NCI-H1092 treated with DMSO at 0.1 percent for 48 hours (cell line): ENCODE results near the gene ELOB.

ENCODE experiments used
- DNase-seq: peaks from one replicate; lab custom pipeline; 2025; lab: John Stamatoyannopoulos, UW

The ELOB gene

DNA sequence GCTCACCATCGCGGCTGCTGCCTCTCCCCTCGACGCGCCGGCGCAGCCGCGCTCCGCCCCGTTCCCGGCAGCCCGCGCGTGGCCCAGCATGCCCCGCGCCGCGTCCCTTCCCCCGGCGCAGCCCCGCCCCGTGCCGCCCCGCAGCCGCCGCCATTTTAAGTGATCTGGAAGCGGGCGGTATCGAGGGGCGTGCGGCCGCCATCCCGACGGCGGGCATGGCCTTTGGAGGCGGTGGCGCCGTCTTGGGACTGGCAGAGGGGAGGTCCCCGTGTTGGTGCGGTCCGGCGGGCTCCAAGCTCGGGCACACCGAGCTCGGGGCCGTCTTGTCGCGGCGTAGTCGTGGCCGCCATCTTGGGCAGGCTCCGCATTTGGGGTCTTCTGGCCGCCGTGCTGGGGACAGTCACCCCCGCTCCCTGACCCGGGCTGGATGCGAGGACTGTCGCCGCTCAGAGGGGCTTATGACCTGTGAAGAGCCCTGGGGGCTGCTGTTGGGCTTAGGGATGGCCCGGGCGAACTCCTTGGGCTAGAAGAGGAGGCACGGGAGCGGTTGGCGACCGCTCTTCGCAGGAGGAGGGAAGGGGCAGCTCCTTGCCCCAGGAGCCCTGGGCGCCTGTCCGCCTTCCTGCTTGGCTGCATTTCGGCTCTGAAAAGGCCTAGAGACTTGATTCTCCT, at the start of gene ELOB:
ELOB (minus strand) TSS at position 50 of the 672 bp plus-strand sequence; CDS start at position 9, 41 bp downstream.
- peak; percentile 82 for DNase-seq

DNA sequence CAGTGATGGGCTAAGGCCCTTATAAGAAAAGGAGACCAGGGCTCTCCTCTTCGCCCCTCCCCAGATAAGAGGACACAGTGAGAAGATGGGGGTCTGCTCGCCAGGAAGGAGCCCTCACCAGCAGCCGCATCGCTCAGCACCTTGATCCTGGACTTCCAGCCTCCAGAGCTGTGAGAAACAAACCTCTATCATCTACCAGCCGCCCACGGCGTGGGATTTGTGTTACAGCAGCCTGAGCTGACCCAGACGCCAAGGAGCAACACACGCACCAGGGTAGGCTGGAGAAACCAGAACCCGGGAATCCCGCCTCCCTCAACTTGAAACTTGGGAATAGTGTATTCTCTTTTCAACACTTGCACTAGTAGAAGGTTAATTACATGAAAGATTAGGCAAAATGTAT, 48.8 kb upstream of the ELOB start:
- no peak for DNase-seq

DNA sequence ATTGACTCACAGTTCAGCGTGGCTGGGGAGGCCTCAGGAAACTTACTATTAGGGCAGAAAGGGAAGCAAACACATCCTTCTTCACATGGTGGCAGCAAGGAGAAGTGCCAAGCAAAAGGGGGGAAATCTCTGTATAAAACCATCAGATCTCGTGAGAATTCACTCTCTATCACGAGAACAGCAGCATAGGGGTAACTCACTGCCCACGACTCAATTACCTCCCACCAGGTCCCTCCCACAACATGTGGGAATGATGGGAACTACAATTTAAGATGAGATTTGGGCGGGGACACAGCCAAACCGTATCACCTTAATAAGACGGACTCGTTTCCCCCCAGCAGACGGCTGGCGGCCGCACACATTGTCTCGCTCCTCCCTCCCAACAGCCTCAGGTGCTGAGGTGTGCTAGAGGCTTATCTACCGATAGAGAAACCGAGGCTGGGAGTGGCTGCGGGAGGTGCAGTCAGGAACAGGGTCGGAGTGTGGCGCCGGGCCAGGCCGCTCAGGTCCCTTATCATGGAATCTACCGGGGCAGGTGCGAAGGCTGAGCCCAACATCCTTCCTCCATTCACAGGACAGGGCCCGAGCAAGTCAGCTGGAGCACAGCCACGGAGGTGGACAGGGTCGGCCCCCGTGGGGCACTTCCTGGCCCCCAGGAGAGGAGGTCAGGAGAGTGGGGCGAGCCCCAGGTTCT, 48.1 kb upstream of the ELOB start:
- DNase-seq, result no peak

DNA sequence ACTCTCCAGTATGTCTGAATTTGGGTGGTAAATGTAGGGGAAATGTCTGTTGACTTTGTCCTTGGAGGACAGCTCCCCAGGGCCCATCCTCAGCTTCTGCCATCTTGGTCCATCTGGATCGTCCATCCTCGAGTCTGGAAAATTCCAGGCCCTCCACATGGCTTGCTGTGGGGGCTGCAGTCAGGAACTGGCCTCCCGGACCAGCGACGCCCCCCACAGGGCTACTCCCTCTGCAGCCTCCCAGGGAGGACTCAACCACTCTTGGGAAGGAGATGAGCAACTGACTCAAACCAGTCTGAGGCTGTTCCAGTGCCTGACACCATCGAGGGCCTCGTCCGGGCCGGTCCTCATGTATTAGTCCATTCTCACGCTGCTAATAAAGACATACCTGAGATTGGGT, 47.5 kb upstream of the ELOB start:
- no peak for DNase-seq

DNA sequence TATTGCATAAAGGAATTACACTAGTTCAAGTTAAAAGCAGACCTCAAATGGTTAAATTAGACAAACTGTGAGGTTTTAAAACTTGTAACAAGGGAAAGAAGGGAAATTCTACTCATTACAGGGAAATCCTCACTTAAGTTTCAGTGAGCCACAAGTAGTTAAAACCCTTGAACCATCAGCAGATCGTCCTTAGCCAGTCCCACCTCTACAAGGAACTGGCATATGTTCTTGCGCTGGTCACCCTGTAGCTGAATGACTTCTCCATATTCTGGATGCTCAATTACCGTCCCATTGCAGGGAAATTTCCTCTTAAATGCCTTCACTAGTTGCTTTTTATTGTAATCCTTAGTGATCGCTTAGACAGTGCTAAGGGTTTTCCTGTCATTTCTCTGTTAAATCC, 45.4 kb upstream of the ELOB start:
- DNase-seq, result no peak

GRCh38 chr16:2822158-2822495, 45.0 kb upstream of the ELOB start:
- no peak for DNase-seq

DNA sequence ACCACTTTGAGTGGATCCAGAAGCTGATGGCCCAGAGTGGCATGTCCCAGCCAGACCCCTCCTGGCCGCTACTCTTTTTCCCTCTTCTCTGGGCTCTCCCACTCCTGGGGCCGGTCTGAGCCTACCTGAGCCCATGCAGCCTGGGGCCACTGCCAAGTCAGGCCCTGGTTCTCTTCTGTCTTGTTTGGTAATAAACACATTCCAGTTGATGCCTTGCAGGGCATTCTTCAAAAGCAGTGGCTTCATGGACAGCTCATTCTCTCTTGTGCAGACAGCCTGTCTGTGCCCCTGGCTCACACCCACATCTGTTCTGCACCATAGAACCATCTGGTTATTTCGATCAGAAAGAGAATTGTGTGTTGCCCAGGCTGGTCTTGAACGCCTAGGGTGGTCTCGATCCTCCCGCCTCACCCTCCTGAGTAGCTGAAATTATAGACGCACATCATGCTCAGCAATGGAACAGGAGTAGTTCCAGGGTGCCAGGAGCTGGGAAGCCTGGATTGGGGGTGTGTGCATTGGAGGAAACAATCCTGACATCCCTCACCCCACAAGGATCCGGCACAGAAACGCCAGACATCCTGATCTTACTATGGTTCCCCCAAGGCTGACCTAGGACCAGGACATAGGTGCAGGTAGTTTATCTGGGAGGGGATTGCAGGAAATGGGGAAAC, 44.5 kb upstream of the ELOB start:
- no peak for DNase-seq

DNA sequence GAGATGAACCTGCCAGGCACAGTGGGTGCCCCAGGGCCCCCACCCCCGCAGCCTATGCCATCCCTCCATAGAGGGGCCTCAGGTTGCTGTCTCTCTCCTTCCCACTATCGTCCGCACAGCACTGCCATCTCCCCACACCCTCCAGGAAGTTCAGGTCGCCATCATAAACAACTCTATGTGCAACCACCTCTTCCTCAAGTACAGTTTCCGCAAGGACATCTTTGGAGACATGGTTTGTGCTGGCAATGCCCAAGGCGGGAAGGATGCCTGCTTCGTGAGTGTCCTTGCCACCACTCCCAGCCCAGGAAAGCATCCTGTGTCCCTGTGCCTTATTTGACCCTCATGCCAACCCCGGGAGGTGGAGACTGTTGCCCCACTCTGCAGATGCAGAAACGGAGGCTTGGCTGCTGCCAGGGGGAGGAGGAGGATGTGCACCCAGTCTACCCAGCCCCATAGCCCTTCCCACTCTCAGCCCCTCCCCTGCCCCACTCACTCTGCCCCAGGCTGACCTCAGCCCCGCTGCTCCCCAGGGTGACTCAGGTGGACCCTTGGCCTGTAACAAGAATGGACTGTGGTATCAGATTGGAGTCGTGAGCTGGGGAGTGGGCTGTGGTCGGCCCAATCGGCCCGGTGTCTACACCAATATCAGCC, 43.9 kb upstream of the ELOB start:
- no peak for DNase-seq

DNA sequence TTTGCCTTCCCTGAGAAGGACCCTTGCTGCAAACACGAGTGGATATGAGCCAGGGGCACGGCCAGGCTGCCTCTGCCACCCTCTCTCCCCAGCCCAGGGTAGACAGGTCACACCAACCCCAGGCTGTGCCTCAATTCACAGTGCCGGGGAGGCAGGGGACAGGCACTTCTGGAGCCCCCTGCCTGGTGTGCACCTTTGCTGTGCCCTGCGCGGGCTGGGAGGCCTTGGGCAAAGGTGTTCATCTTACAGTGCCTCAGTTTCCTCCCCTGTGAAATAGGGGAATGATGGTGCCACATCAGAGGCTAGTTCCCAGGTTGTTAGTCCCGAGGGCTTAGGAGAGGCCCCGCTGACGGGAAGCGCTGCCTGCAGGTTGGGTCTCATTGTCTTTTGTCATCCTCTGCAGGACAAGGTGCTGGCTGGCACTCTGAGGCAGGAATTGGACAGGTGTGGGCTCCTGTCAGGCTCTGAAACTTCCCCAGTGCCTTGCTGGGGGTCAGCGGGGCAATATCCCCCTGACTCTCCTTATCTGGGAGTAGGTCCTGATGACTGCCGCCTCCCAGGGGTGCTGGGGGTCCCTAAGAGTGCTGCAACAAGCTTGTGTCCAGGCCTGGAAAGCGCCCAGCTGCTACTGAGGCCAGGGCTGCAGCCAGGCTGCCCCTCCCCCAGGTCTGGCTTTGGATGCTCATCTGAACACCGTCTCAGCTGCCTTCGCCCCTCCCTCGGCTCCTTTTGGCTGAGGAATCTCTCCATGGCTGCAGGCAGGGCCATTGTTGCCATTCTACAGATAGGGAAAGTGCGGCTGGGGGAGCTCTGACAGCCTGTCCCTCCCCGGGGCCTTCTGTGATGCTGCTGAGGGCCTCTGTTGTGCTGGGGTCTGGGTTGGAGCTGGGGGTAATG, 43.1 kb upstream of the ELOB start:
- no peak for DNase-seq

DNA sequence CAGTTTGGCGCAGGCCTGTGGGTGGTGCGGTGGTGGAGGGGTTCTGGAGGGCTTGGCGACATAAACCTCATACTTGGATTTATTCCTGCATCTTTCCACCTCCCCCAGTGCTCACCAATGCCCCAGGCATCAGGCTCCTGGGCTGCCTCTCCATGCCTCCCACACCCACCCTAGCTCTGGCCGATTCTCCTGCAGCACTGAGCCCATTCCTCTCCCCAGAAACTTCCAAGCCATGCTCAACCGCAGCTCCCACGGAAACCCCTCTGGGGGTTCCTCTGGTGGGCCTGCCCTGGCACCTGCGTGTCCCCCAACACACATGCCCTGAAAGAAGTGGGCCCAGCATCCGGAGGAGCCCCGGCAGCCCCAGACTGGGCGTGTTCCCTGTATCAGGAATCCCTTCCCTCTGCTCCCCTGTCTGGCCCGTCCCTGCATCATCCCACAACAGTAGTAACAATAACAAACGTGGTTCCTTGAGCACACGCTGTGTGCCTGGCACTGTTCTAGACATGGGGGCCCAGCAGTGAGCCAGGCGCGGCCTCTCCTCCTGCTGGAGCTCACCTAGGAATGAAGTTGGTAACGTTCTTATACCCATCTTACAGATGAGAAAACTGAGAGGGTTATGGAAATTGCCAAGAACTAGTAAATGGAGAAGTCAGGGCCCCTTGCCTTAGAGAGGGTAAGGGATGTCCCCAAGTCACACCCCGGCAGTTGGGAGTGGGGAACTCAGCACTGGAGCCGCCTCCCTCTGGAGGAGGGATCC, 42.3 kb upstream of the ELOB start:
- no peak for DNase-seq

DNA sequence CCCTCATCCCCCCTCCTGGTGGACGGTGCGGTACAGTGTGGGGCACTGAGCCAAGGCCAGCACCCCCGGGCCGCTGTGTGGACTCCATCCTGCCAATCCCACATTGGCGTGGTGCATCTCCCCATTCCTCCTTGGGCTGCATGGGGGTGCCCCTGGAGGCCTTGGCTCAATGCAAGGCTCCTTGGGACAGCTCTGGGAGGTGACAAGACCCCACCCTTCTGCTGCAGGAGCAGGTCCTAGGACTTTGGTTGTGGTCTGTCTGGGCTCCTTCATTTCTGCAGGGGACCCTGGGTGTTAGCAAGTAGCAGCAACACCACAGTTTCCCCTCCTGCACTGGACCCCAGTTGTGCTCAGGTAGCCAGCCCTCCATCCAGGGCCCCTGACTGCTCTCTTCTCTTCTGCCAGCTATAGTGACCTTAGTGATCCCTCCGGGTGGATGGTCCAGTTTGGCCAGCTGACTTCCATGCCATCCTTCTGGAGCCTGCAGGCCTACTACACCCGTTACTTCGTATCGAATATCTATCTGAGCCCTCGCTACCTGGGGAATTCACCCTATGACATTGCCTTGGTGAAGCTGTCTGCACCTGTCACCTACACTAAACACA, 41.3 kb upstream of the ELOB start:
- no peak for DNase-seq

- no peak for DNase-seq
Observed at GRCh38 chr16:2817340-2818271, 40.5 kb upstream of the ELOB start.

GRCh38 chr16:2816751-2817339, 39.8 kb upstream of the ELOB start, which contains the start of gene PRSS21:
Gene PRSS21, plus strand, starts transcription at chr16:2817237. Its CDS starts 32 bp downstream, at chr16:2817269.
- DNase-seq, result no peak

DNA sequence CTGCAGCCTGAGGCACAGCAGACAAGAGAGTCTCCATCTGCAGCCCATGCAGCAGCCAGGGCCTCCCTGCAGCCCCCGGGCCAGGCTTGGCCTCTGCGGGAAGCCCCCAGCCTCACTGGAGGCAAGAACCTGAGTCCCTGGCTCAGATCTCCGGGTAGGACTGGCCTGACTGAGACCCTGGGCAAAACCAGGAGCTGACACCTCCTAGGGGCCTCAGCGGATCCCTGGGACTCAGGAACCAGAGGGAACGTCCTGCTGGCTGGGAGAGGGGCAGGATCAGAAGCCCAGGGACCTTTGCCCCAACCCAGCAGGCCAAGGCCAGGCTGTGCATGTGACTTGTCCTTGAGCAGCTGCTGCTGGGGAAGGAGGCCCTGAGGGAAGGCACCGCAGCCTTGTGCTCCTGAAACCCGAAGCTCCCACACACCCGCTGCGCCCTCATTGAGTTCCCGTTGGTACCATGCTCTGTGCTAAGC, 38.3 kb upstream of the ELOB start:
- no peak for DNase-seq

- DNase-seq, result no peak
Observed at GRCh38 chr16:2814551-2815298, 37.6 kb upstream of the ELOB start.

DNA sequence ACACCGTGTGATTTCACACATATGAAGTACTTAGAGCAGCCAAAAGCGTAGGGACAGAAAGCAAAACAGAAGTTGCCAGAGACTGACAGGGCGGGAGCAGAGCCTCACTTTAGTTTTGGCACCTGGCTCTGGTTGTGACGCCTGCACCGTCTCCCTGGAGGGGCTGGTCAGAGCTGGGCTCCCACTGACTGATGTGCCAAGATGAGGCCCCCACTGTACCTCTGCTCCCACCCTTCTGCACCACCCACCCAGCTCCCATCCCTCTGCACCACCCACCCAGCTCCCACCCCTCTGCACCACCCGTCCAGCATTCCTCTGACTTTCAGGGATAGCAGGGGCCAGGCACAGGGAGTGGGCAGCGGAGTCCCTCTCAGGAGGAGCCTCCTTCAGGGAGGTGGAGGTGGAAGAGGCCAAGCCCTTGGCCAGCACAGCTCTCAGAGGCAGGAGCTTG, 36.7 kb upstream of the ELOB start:
- no peak for DNase-seq

DNA sequence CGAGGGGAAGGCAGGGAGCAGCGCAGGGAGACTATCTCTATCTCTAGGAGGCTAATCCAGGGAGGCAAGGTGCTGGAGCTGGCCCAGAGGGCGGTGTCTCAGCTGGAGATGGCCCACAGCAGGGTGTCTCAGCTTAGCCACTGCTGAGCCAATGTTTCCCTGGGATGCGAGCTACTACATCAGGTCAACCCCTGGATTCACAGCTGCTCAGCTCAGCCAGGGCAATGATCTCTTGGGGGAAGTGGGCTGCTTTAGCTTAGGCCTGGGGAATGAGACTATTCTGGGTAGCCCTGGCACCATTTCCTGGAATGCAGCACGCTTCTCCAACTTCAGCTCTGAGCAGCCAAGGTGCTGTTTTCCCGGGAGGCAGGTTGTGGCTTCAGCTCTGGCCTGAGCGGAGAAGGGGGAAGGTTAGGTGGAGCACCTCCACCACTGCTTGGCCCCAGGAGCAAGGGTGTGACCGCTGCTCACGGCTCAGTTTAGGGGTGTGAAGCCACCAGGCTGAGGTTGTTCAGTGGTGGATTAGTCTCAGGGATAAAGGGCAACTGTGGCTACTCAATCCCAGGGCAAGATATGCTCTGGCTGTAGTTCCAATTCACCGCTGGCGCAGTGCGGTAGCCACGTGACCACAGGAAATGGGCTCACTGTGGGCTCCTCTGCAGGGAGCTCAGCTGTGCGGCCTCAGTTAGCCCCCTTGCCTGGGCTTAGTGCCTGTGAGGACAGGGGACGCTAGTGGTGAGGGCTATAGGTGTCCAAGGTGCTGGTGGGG, 34.8 kb upstream of the ELOB start:
- no peak for DNase-seq
